ENCODE measurements around the gene EMC9. TPM values are rescaled to one million over a fixed set of nuclear protein-coding genes. Genes with fewer than 3 reads are reported as not detected.

The EMC9 gene
- total RNA-seq, 4 donors from 2014 or later: 7.4 to 38.7 (median 34.0) TPM

- Histone ChIP-seq H3K4me3 (peak overlapping the region in 2 of 4 donors; percentile 63 to 89), H3K9me3 (no peaks in the 10 kb centered on the region), H3K27me3 (no peaks in the 10 kb centered on the region), H3K36me3 (peaks cover 0 to 55% (median 3%) of the 10 kb centered on the region in 3 donors), H3K4me1 (peaks cover 0 to 25% (median 10%) of the 10 kb centered on the region in 4 donors), H3K27ac (no peak overlapping the region)
- TF ChIP-seq CTCF (IDR thresholded peaks at IDR 0.05): no peak
- DNase-seq: no peak
These were observed 24.2 kb downstream of the EMC9 start for GRCh38 chr14:24117179-24117578.

DNA sequence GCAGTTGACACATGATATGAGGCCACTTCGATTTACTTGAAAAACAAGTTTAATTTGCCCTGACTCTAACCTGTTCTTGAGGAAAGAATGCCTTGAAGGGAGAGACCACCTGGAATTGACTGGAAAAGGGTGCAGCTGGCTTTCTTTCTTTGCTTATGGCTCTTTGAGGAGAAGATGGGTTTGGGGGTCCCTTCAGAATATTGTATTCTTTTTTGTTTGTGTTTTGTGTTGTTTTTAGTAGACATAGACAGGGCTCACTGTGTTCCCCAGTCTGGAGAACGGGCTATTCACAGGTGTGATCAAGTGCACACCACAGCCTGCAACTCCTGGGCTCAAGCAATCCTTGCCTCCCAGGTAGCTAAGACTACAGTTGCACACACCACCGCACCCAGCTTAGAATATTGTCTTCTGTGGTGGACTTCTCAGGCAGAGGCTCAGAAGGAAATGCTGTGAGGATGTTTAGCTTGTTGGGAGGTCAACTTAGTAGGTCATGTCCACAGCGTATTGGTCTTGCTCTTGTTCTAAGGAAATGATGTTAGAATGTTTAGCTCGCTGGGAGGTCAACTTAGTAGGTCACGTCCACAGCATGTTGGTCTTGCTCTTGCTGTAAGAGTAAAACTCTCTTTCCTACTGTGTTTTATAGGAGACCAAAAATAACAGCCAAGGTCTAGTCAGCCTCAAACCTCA is 25.1 kb downstream of the EMC9 start:
- DNase-seq: no peak
- Histone ChIP-seq H3K27ac (peak overlapping the region in 1 of 4 donors; percentile 99), H3K36me3 (peaks cover 0 to 46% (median 3%) of the 10 kb centered on the region in 3 donors), H3K9me3 (no peaks in the 10 kb centered on the region), H3K4me3 (peak overlapping the region; percentile 50 to 89 (median 72)), H3K4me1 (peaks cover 0 to 25% (median 10%) of the 10 kb centered on the region in 4 donors), H3K27me3 (no peaks in the 10 kb centered on the region)
- no peak for TF ChIP-seq POLR2A (IDR thresholded peaks at IDR 0.05)
- no peak for TF ChIP-seq CTCF (IDR thresholded peaks at IDR 0.05)

DNA sequence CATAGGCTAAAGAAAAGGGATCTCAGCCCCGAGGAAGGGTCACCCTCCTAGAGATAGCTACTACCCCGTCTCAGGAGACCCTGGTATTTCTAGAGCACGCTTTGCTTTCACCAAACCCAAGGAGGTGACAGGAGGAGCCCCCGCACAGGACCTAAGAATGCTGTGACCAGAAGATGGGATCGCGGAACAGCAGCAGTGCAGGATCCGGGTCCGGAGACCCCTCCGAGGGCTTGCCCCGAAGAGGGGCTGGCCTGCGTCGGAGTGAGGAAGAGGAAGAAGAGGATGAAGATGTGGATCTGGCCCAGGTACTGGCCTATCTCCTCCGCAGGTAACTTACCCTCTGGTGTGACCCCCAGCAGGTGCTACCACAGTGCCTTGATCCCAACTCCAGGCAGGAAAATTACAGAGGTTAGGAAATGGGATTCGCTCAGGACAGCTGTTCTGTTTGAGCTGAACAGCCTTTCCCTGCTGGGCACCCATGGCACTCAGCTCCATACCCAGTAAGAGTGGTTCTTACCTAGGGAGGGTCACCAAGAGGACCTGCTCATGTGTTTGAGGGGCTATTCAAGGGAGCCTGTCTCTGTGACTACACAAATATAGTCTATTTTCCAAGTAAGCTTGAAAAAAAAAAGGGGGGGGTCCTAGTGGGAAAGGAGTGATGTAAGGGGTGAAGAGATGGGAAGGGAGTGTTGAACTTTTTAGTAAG is 25.8 kb downstream of the EMC9 start:
- peak overlapping the region; percentile 94 to 99 (median 97) for H3K27ac ChIP-seq
- no peak for DNase-seq
- peaks cover 0 to 39% (median 3%) of the 10 kb centered on the region in 3 donors for H3K36me3 ChIP-seq
- peaks cover 0 to 25% (median 10%) of the 10 kb centered on the region in 4 donors for H3K4me1 ChIP-seq
- no peaks in the 10 kb centered on the region for H3K9me3 ChIP-seq
- peak overlapping the region; percentile 50 to 89 (median 72) for H3K4me3 ChIP-seq
- TF ChIP-seq POLR2A (IDR thresholded peaks at IDR 0.05) (no peak), CTCF (IDR thresholded peaks at IDR 0.05) (no peak)
- H3K27me3 ChIP-seq: no peaks in the 10 kb centered on the region

DNA sequence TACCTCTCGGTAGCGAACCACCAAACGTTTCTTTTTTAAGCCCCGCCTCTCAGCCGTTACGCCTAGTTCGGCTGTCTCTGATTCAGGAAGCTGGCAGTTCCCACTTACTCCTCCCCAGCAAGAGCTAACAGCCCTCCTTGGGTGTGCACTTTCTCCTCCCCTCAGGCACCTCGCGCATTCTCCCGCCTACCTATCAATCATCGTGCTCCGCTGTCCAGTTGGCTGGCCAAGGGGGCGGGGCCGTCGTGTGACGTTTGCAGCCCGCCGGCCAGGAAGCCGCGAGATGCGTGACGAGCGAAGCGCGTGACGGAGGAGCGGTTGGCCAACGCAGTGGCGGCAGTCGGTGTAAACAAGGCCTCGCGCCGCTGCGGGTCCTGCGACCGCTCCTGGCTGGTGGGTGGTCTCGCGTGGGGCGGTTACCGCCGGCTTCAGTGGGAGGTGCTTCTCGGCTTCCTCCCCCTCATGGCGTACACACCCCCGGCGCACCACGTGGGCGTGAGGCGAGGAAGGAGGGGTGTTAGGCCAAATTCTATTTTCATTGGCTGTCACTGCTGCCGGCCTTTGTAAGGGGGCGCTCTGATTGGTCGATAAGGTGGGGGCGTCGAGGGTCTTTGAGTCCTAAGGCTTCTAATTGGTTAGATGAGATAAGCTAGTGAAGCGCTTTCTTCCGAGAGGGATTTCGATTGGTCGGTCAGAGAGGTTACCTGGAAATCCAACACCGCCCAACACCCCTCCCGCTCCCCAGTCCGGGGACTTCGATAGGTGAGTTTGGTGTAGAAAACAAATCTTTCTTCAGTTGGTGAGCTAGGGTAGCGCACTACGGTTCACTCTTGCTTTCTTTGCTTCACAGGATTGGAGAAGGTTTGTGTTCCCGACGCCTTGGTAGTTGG is 26.6 kb downstream of the EMC9 start, which contains the start of the genes DCAF11 and NRL:
Gene DCAF11, plus strand, starts transcription at position 246 of the 890 bp plus-strand sequence. CDS start 818 bp downstream, outside the sequence.
Gene NRL, minus strand, starts transcription at position 418 of the 890 bp plus-strand sequence. CDS start 32,101 bp downstream, outside the sequence.
- H3K27me3 ChIP-seq: no peaks in the 10 kb centered on the region
- peaks cover 4 to 31% (median 10%) of the 10 kb centered on the region in 4 donors for H3K4me1 ChIP-seq
- peak within 1 kb of the TSS; percentile 50 to 89 (median 72) for H3K4me3 ChIP-seq
- TF ChIP-seq POLR2A (IDR thresholded peaks at IDR 0.05): peak; percentile 12 to 57
- peak in 1 of 6 experiments; percentile 2 for TF ChIP-seq CTCF (IDR thresholded peaks at IDR 0.05)
- no peaks in the 10 kb centered on the region for H3K9me3 ChIP-seq
- DNase-seq: peak; percentile 98 to 99 (median 99)
- peak within 1 kb of the TSS; percentile 94 to 99 (median 97) for H3K27ac ChIP-seq
- H3K36me3 ChIP-seq: peaks cover 0 to 31% (median 3%) of the 10 kb centered on the region in 3 donors
